OCI-LY7 (cell line): ENCODE data around the gene FCHO2. TPM values are rescaled to one million over a fixed set of nuclear protein-coding genes. Genes with fewer than 3 reads are reported as not detected.
"Not testable (repeated sequence)": the region's sequence is repeated elsewhere in the genome, so short reads cannot be mapped to it uniquely, and the experiment has no call there.

Experiments used
- BruUV-seq: library from RNA; stranded (reverse); fragments of 400-500 nt; replicated peaks from 2 replicates; lab custom pipeline; 2021; lab: Mats Ljungman, UMichigan
- CTCF ChIA-PET: fragments of 300-600 bp; sonication (Branson Sonifier 250); formaldehyde crosslinking; loops from one replicate; lab custom pipeline; 2022; ENCODE audit warnings: antibody characterized with exemption; ENCODE audit not compliant: unreplicated experiment; lab: Charles Lee
- POLR2A ChIA-PET: fragments of 300-600 bp; sonication (Branson Sonifier 250); formaldehyde crosslinking; loops from one replicate; lab custom pipeline; 2022; ENCODE audit warnings: antibody characterized with exemption; lab: Charles Lee
- DNase-seq: peaks from one replicate; pipeline ENCODE4 v3.0.0-alpha.2; 2015; ENCODE audit warnings: low spot score
- H2AFZ ChIP-seq: fragments of 200-600 bp; sonication (generic), shearing (Covaris generic); 2 replicates; pipeline ENCODE4 v1.6.1; 2014; ENCODE audit warnings: mild to moderate bottlenecking, antibody characterized with exemption, low read length, moderate library complexity
- H3K27ac ChIP-seq: fragments of 200-600 bp; sonication (generic); 2 replicates; pipeline ENCODE4 v1.5.1; 2014; ENCODE audit warnings: mixed run types, low read depth, mild to moderate bottlenecking, moderate library complexity, low read length, inconsistent platforms; ENCODE audit not compliant: poor library complexity, severe bottlenecking
- H3K36me3 ChIP-seq: fragments of 200-600 bp; sonication (generic); 2 replicates; pipeline ENCODE4 v1.6.1; 2014; ENCODE audit warnings: mild to moderate bottlenecking, antibody characterized with exemption, low read length, moderate library complexity, mixed read lengths; ENCODE audit not compliant: insufficient read depth
- H3K4me1 ChIP-seq: fragments of 200-600 bp; sonication (generic); 2 replicates; pipeline ENCODE4 v1.5.1; 2014; ENCODE audit warnings: mild to moderate bottlenecking, low read length; ENCODE audit not compliant: insufficient read depth, poor library complexity, severe bottlenecking
- H3K4me2 ChIP-seq: fragments of 200-600 bp; sonication (generic); 2 replicates; pipeline ENCODE4 v1.6.1; 2014; ENCODE audit warnings: mild to moderate bottlenecking, low read length
- H3K4me3 ChIP-seq: fragments of 200-600 bp; sonication (generic); 2 replicates; pipeline ENCODE4 v1.5.1; 2014; ENCODE audit warnings: mild to moderate bottlenecking, low read depth, low read length; ENCODE audit not compliant: poor library complexity, severe bottlenecking
- H3K79me2 ChIP-seq: fragments of 200-600 bp; sonication (generic); 2 replicates; pipeline ENCODE4 v1.6.1; 2016; ENCODE audit warnings: low read depth, mild to moderate bottlenecking, low read length, moderate library complexity, mixed read lengths; ENCODE audit not compliant: insufficient read depth
- H3K9me2 ChIP-seq: fragments of 200-600 bp; sonication (generic); 2 replicates; pipeline ENCODE4 v1.6.1; 2016; ENCODE audit warnings: mild to moderate bottlenecking, low read length, mixed read lengths; ENCODE audit not compliant: insufficient read depth
- H3K9me3 ChIP-seq: fragments of 200-600 bp; sonication (generic); 2 replicates; pipeline ENCODE4 v1.6.1; 2014; ENCODE audit warnings: mild to moderate bottlenecking, mixed run types, low read length, mixed read lengths
- H4K20me1 ChIP-seq: fragments of 200-600 bp; sonication (generic); 2 replicates; pipeline ENCODE4 v1.6.1; 2014; ENCODE audit warnings: mild to moderate bottlenecking, antibody characterized with exemption, low read length, moderate library complexity, mixed read lengths; ENCODE audit not compliant: insufficient read depth
- CTCF ChIP-seq: fragments of 200-600 bp; sonication (generic); conservative IDR thresholded peaks from 2 replicates; pipeline ENCODE4 v1.5.1; 2014; ENCODE audit warnings: mild to moderate bottlenecking, antibody characterized with exemption, low read length, moderate library complexity, mixed read lengths
- EZH2phosphoT487 ChIP-seq: fragments of 200-600 bp; sonication (generic); IDR thresholded peaks from 2 replicates; pipeline ENCODE4 v1.6.1; 2018; ENCODE audit warnings: low read depth, borderline replicate concordance, mild to moderate bottlenecking, mixed run types, antibody characterized with exemption, low read length, moderate library complexity, mixed read lengths
- intact Hi-C: fragments of 100-400 bp; cut with micrococcal nuclease; formaldehyde crosslinking; loops from one replicate; pipeline ENCODE4 v1.10.0; 2022; ENCODE audit not compliant: unreplicated experiment
- total RNA-seq, 2 experiments: library from RNA; depleted of rRNA in 1 of 2; stranded (reverse); fragments of >200 nt in 1 of 2; shearing (Covaris generic) in 1 of 2; gene quantifications; 2 replicates each; pipeline ENCODE4 v1.2.3, GENCODE V29; 2014 to 2022

Gene FCHO2
- total RNA-seq, 2 experiments from 2014 or later = 7.2 to 7.8 TPM

DNA sequence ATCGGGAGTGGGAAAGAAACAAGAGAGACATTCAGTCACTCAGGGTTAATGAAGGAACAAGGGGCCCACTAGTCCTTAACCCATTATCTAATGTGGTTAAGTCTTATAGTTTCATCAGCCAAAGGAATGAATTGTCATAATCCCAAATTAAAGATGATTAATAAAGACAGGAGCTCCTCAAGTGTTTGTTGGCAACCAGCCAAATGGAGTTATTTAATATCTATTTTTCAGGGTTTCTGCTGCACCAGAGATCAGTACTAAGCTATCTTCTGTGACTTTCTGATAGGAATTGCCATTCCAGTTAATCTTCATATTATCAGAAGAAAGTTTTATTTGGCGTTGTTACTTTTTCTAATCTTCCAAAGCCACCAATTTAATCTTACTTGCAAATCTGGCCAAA, 34.0 kb upstream of the FCHO2 start:
- ChIA-PET CTCF (no interaction called here), POLR2A (interaction anchor here (0.6 to 1.0 kb wide), 4 partner anchors 21 to 968 kb away, joined by 3 to 4 read pairs (median 4); no protein-coding TSS in a partner anchor)
- Histone ChIP-seq H3K4me1 (no peaks in the 10 kb centered on the region), H2AFZ (no peak overlapping the region), H3K79me2 (no peaks in the 10 kb centered on the region), H3K9me3 (no peaks in the 10 kb centered on the region), H3K27ac (no peak overlapping the region), H4K20me1 (no peaks in the 10 kb centered on the region), H3K36me3 (no peaks in the 10 kb centered on the region), H3K4me3 (no peak overlapping the region), H3K4me2 (no peak overlapping the region), H3K9me2 (no peaks in the 10 kb centered on the region)
- no peak for TF ChIP-seq EZH2phosphoT487
- no peak for TF ChIP-seq CTCF
- no TSS peak for BruUV-seq
- DNase-seq = no peak
- intact Hi-C loops = no loop called here

DNA sequence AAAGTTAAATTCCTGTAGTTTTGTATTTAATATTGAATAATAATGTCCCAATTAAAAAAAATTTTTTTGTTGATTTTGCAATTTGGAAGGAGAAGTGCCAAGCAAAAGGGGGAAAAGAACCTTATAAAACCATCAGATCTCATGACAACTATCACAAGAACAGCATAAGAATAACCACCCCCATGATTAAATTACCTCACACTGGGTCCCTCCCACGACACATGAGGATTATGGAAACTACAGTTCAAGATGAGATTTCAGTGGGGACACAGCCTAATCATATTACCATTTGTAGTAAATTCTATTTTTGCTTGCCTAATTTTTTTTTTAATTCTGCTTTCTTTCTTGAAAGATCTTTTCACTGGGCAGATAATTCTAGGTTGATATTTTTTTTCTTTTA, 33.4 kb upstream of the FCHO2 start:
- no peaks in the 10 kb centered on the region for H3K4me1 ChIP-seq
- intact Hi-C loops = no loop called here
- H3K4me3 ChIP-seq = no peak overlapping the region
- H3K9me2 ChIP-seq = no peaks in the 10 kb centered on the region
- no peak for TF ChIP-seq CTCF
- H3K79me2 ChIP-seq = no peaks in the 10 kb centered on the region
- POLR2A ChIA-PET = interaction anchor here (0.6 to 1.0 kb wide), 3 partner anchors 22 to 967 kb away, joined by 3 to 4 read pairs (median 3); no protein-coding TSS in a partner anchor
- H2AFZ ChIP-seq = no peak overlapping the region
- BruUV-seq = no TSS peak
- H3K9me3 ChIP-seq = no peaks in the 10 kb centered on the region
- H3K27ac ChIP-seq = no peak overlapping the region
- no peaks in the 10 kb centered on the region for H3K36me3 ChIP-seq
- no peaks in the 10 kb centered on the region for H4K20me1 ChIP-seq
- H3K4me2 ChIP-seq = no peak overlapping the region
- CTCF ChIA-PET = no interaction called here
- DNase-seq = no peak

GRCh38 chr5:72925336-72926010, 30.4 kb upstream of the FCHO2 start:
- H3K9me3 ChIP-seq = no peaks in the 10 kb centered on the region
- no peak overlapping the region for H2AFZ ChIP-seq
- POLR2A ChIA-PET = no interaction called here
- no peak for DNase-seq
- no peaks in the 10 kb centered on the region for H3K9me2 ChIP-seq
- no peaks in the 10 kb centered on the region for H3K4me1 ChIP-seq
- H4K20me1 ChIP-seq = no peaks in the 10 kb centered on the region
- TF ChIP-seq EZH2phosphoT487 (no peak), CTCF (no peak)
- CTCF ChIA-PET = no interaction called here
- no peak overlapping the region for H3K4me2 ChIP-seq
- intact Hi-C loops = no loop called here
- H3K27ac ChIP-seq = no peak overlapping the region
- BruUV-seq = no TSS peak
- H3K36me3 ChIP-seq = no peaks in the 10 kb centered on the region
- H3K79me2 ChIP-seq = no peaks in the 10 kb centered on the region
- no peak overlapping the region for H3K4me3 ChIP-seq

GRCh38 chr5:72932686-72933085, 23.2 kb upstream of the FCHO2 start:
- BruUV-seq, H3K4me3 ChIP-seq, H3K4me2 ChIP-seq, H3K36me3 ChIP-seq, DNase-seq, H3K9me2 ChIP-seq, H2AFZ ChIP-seq, H3K27ac ChIP-seq, H3K4me1 ChIP-seq, intact Hi-C loops, CTCF ChIA-PET, H4K20me1 ChIP-seq, H3K79me2 ChIP-seq, H3K9me3 ChIP-seq: not testable (repeated sequence)
- POLR2A ChIA-PET = interaction anchor here (0.6 kb wide), 3 partner anchors 13 to 151 kb away, joined by 3 to 4 read pairs (median 3); no protein-coding TSS in a partner anchor
